ENCODE data around the gene ZPR1.

GRCh38 chr11:116730601-116731000 is 57.2 kb downstream of the ZPR1 start:
- TF ChIP-seq POLR2A (IDR thresholded peaks at IDR 0.05), result no peak
- no peak for TF ChIP-seq POLR2AphosphoS5 (IDR thresholded peaks at IDR 0.05)
- TF ChIP-seq CTCF (IDR thresholded peaks at IDR 0.05), result no peak

All from transverse colon (tissue), 4 donors.